Esophagus muscularis mucosa (tissue), 3 donors: Measurements from ENCODE around the gene BTF3L4.
"Not testable (repeated sequence)": the region's sequence is repeated elsewhere in the genome, so short reads cannot be mapped to it uniquely, and the experiment has no call there.

ENCODE experiments used
- POLR2A ChIP-seq: fragments of 450-650 bp; IDR thresholded peaks from one replicate; pipeline ENCODE4 v1.6.1; 2017; ENCODE audit warnings: antibody characterized with exemption, moderate library complexity, mild to moderate bottlenecking, low read depth
- POLR2AphosphoS5 ChIP-seq, 2 donors: sonication (generic); formaldehyde crosslinking; IDR thresholded peaks; one replicate each; pipeline ENCODE4 v1.6.1; 2017; ENCODE audit warnings: antibody characterized with exemption in 2 of 2
- TF ChIP-seq, protein P1 (sequence below), 3 experiments: fragments of 200-600 bp in 2 of 3; fragments of 450-650 bp in 1 of 3; sonication (generic) in 2 of 3; IDR thresholded peaks; one replicate each; pipeline ENCODE4 v1.5.1; 2017 to 2019; ENCODE audit warnings: antibody characterized with exemption in 3 of 3, mild to moderate bottlenecking in 2 of 3, moderate library complexity in 1 of 3

- TF ChIP-seq, protein P1, sequence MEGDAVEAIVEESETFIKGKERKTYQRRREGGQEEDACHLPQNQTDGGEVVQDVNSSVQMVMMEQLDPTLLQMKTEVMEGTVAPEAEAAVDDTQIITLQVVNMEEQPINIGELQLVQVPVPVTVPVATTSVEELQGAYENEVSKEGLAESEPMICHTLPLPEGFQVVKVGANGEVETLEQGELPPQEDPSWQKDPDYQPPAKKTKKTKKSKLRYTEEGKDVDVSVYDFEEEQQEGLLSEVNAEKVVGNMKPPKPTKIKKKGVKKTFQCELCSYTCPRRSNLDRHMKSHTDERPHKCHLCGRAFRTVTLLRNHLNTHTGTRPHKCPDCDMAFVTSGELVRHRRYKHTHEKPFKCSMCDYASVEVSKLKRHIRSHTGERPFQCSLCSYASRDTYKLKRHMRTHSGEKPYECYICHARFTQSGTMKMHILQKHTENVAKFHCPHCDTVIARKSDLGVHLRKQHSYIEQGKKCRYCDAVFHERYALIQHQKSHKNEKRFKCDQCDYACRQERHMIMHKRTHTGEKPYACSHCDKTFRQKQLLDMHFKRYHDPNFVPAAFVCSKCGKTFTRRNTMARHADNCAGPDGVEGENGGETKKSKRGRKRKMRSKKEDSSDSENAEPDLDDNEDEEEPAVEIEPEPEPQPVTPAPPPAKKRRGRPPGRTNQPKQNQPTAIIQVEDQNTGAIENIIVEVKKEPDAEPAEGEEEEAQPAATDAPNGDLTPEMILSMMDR (IDR thresholded peaks at IDR 0.05): not testable (repeated sequence)
- not testable (repeated sequence) for TF ChIP-seq POLR2AphosphoS5 (IDR thresholded peaks at IDR 0.05); POLR2A
These were observed 10.4 kb upstream of the BTF3L4 start for GRCh38 chr1:52045666-52046195.
